Mucosa of descending colon (tissue), 3 donors: ENCODE results near the gene IGF2BP2. TPM values are rescaled to one million over a fixed set of nuclear protein-coding genes. Genes with fewer than 3 reads are reported as not detected.

Experiments
- ATAC-seq: fragments of 200-7000 bp; cut with Tn5 transposase; one replicate; pipeline ENCODE4 v1.9.1; 2020; ENCODE audit warnings: mild to moderate bottlenecking, moderate library complexity
- DNase-seq, 3 donors: peaks; one replicate each; pipeline ENCODE4 v3.0.0-alpha.2; 2020
- H3K36me3 ChIP-seq: fragments of 200-600 bp; one replicate; pipeline ENCODE4 v1.8.0; 2021; ENCODE audit warnings: low read depth, mild to moderate bottlenecking
- H3K4me1 ChIP-seq: fragments of 200-600 bp; one replicate; pipeline ENCODE4 v1.8.0; 2021; ENCODE audit warnings: low read depth, mild to moderate bottlenecking
- H3K4me3 ChIP-seq: fragments of 200-600 bp; one replicate; pipeline ENCODE4 v1.8.0; 2021; ENCODE audit warnings: mild to moderate bottlenecking
- H3K9me3 ChIP-seq: fragments of 200-600 bp; one replicate; pipeline ENCODE4 v1.8.0; 2021; ENCODE audit warnings: mild to moderate bottlenecking
- CTCF ChIP-seq: fragments of 200-600 bp; IDR thresholded peaks from one replicate; pipeline ENCODE4 v1.8.0; 2022; ENCODE audit warnings: antibody characterized with exemption, mild to moderate bottlenecking
- intact Hi-C, 2 donors: fragments of 100-400 bp; cut with DNase I in 1 of 2; cut with micrococcal nuclease in 1 of 2; formaldehyde crosslinking; loops; one replicate each; pipeline versions ENCODE4 v1.11.0 to v1.11.1; 2022; cut with DNase I, micrococcal nuclease
- total RNA-seq, 3 donors: library from RNA; stranded (reverse); fragmentation: NEBNext Ultra II Directional in 2 of 3; extraction: Animal tissue kit (Norgen Biotek cat#: 25700) in 2 of 3; gene quantifications; one replicate each; pipeline versions ENCODE4 v1.2.1 to v1.2.4, GENCODE V29; 2021 to 2023
- donor health status: DM: no; HTN: no; CAD: no; lungs with moderate emphysema.
- donor health status: DM: no; HTN: no; CAD: no.
- donor health status: DM: no; HTN: yes; CAD: no.

The IGF2BP2 gene
- total RNA-seq, 3 donors from 2014 or later = 26.7 to 67.4 (median 42.1) TPM

DNA sequence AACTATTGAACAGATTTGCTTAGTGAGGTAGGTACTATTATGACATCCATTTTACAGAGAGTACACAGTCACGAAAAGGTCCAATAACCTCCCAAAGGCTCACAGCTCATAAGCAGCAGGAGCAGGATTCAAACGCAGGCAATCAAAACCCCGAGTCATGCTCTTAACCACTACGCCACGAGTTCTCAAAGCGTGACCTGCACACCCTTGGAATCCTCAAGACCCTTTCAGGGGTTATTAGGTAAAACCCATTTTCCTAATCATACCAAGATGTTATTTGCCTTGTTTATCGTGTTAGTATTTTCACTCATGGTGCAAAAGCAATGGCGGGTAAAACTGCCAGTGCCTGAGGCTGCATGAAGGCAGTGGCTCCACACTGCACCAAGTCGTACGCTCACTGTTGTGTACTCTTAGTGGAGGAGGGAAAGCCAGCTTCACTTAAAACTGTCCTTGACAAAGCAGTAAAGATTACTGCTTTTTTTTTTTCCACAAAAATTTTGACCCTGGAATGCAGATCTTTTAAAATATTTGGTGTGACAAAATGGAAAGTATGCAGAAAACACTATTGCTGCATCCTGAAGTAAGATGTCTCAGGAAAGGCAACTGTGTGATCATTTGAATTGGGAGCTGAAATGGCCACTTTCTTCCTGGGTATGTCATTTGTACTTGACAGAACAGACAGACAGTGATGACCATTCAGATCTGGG is 96.1 kb downstream of the IGF2BP2 start:
- no peak for ATAC-seq
- DNase-seq = no peak
- Histone ChIP-seq H3K4me1 (no peaks in the 10 kb centered on the region), H3K4me3 (no peak overlapping the region), H3K9me3 (no peaks in the 10 kb centered on the region), H3K36me3 (no peaks in the 10 kb centered on the region)
- intact Hi-C loops = no loop called here
- TF ChIP-seq CTCF = no peak

DNA sequence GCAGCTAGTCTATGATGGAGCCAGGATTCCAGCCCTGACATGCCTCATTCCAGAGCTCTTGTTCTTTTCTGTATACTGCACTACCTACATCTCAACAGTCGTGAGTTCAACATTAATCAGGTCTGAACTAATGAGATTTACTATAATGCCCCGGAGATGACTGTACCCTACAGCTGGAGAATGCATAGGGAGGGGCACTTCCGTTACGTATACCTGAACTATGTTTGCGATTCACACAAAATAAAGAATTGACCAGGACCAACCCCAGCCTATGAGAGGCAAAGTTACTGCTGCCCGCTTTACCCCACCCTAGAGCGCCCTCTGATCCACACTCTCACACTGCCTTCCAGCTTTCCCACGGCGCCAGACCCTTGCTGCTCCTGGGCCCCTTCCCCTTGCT is 97.0 kb downstream of the IGF2BP2 start:
- no peaks in the 10 kb centered on the region for H3K4me1 ChIP-seq
- intact Hi-C loops = no loop called here
- no peak for TF ChIP-seq CTCF
- no peaks in the 10 kb centered on the region for H3K9me3 ChIP-seq
- no peak for ATAC-seq
- no peak overlapping the region for H3K4me3 ChIP-seq
- no peaks in the 10 kb centered on the region for H3K36me3 ChIP-seq
- no peak for DNase-seq

DNA sequence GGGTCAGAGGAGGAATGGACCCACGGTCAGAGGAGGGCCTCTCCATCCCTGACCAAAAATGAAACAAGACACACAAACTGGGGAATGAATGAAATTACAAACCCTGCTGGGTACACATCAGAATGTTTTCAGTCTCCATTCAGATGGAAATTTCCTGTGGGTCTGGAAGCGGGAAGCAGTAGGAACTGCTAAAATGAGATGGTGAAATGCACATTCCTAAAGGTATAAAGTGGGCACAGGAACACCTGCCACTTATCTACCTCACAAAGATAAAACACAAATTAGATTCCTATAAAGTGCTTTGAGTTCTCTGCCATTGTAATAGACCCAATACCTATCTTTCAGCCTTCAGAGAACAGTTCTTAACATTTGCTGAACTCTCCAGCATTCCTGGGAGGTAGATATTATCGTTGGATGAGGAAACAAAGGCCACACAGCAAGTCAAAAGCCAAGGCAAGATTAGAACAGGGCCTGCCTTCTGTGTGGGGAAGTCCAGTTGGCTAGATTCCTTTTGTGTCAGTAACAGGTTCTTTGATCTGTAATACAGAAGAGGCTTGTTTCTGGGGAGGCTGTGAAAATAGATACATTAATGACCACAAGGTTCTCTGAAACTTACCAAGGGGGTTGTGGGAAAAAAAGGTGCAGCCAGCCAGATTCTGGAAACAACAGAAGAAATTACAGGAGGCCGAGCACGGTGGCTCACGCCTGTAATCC is 98.4 kb downstream of the IGF2BP2 start:
- no peaks in the 10 kb centered on the region for H3K9me3 ChIP-seq
- DNase-seq (no peak), ATAC-seq (no peak)
- intact Hi-C loops = no loop called here
- H3K4me3 ChIP-seq = no peak overlapping the region
- TF ChIP-seq CTCF = no peak
- H3K4me1 ChIP-seq = no peaks in the 10 kb centered on the region
- H3K36me3 ChIP-seq = no peaks in the 10 kb centered on the region

GRCh38 chr3:185724761-185725160 is 100.1 kb downstream of the IGF2BP2 start:
- H3K9me3 ChIP-seq = no peaks in the 10 kb centered on the region
- H3K4me3 ChIP-seq = no peak overlapping the region
- H3K36me3 ChIP-seq = no peaks in the 10 kb centered on the region
- DNase-seq (no peak), ATAC-seq (no peak)
- intact Hi-C loops = no loop called here
- H3K4me1 ChIP-seq = no peaks in the 10 kb centered on the region
- TF ChIP-seq CTCF = no peak

DNA sequence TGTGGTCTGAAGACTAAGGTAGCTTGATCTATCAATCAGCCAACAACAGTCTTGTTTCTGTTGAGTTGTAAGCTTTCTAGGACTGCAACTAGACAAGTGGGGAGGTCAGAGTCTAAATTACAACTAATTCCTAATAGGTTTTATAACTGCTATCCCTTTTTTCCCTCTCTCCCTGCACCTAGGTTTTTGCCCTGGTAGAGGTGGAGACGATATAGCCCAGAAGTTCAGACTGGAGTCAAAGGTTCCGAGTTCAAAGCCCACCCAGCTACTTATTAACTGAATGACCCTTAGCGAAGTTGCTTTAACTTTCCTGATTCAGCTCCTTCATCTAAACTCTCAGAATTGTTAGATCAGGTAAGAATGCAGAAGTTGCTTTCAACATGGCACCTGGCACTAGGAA is 100.6 kb downstream of the IGF2BP2 start:
- no peaks in the 10 kb centered on the region for H3K4me1 ChIP-seq
- no peaks in the 10 kb centered on the region for H3K9me3 ChIP-seq
- no peaks in the 10 kb centered on the region for H3K36me3 ChIP-seq
- ATAC-seq (no peak), DNase-seq (no peak)
- H3K4me3 ChIP-seq = no peak overlapping the region
- no peak for TF ChIP-seq CTCF
- intact Hi-C loops = no loop called here
